Effector memory CD8-positive, alpha-beta T cell (primary cell): ENCODE measurements around the gene CARNS1.
"Not testable (repeated sequence)": the region's sequence is repeated elsewhere in the genome, so short reads cannot be mapped to it uniquely, and the experiment has no call there.

Experiments used
- ATAC-seq: fragments of 150-1000 bp; cut with Tn5 transposase; replicated peaks from 2 replicates; pipeline ENCODE4 v1.10.0; 2021; ENCODE audit warnings: mild to moderate bottlenecking, moderate library complexity
- DNase-seq, 3 experiments: peaks; one replicate each; pipeline ENCODE4 v3.0.0; 2021
- H3K27ac Mint-ChIP-seq, 2 donors: one replicate each; pipeline ENCODE4 v1.8.0; 2022; ENCODE audit warnings: mild to moderate bottlenecking in 2 of 2, mixed read lengths in 2 of 2, moderate library complexity in 2 of 2
- H3K27me3 Mint-ChIP-seq, 2 donors: one replicate each; pipeline ENCODE4 v1.8.0; 2022; ENCODE audit warnings: mixed read lengths in 2 of 2
- H3K36me3 Mint-ChIP-seq: one replicate; pipeline ENCODE4 v1.8.0; 2022; ENCODE audit warnings: mild to moderate bottlenecking, moderate library complexity, mixed read lengths; ENCODE audit not compliant: insufficient read depth
- H3K4me1 Mint-ChIP-seq, 2 donors: one replicate each; pipeline ENCODE4 v1.8.0; 2022; ENCODE audit warnings: low read depth in 2 of 2, mixed read lengths in 2 of 2
- H3K4me3 Mint-ChIP-seq, 2 donors: one replicate each; pipeline ENCODE4 v1.8.0; 2022; ENCODE audit warnings: mild to moderate bottlenecking in 2 of 2, mixed read lengths in 2 of 2, moderate library complexity in 2 of 2
- H3K9me3 Mint-ChIP-seq, 2 donors: one replicate each; pipeline ENCODE4 v1.8.0; 2022; ENCODE audit warnings: mixed read lengths in 2 of 2

The CARNS1 gene

GRCh38 chr11:67464411-67465188, 49.1 kb downstream of the CARNS1 start:
- Mint-ChIP-seq H3K9me3 (no peaks in the 10 kb centered on the region), H3K36me3 (peaks cover 18% of the 10 kb centered on the region), H3K27ac (peak overlapping the region; percentile 92 to 94), H3K4me1 (peaks cover 35 to 37% of the 10 kb centered on the region in 2 donors), H3K27me3 (no peaks in the 10 kb centered on the region), H3K4me3 (peak overlapping the region; percentile 86 to 88)
- peak; percentile 86 to 89 (median 89) for DNase-seq
- ATAC-seq = peak; percentile 84

- DNase-seq (no peak), ATAC-seq (no peak)
- peaks cover 31 to 37% of the 10 kb centered on the region in 2 donors for H3K4me1 Mint-ChIP-seq
- peak overlapping the region; percentile 92 to 94 for H3K27ac Mint-ChIP-seq
- no peaks in the 10 kb centered on the region for H3K27me3 Mint-ChIP-seq
- H3K4me3 Mint-ChIP-seq = peak overlapping the region; percentile 86 to 88
- peaks cover 18% of the 10 kb centered on the region for H3K36me3 Mint-ChIP-seq
- no peaks in the 10 kb centered on the region for H3K9me3 Mint-ChIP-seq
These were observed 49.7 kb downstream of the CARNS1 start for GRCh38 chr11:67465189-67465510.

GRCh38 chr11:67465530-67465929, 50.1 kb downstream of the CARNS1 start:
- peak overlapping the region; percentile 86 to 88 for H3K4me3 Mint-ChIP-seq
- H3K27ac Mint-ChIP-seq = peak overlapping the region; percentile 92 to 94
- not testable (repeated sequence) for H3K9me3 Mint-ChIP-seq, DNase-seq, ATAC-seq, H3K27me3 Mint-ChIP-seq
- peaks cover 31 to 37% of the 10 kb centered on the region in 2 donors for H3K4me1 Mint-ChIP-seq
- peaks cover 18% of the 10 kb centered on the region for H3K36me3 Mint-ChIP-seq

- no peak overlapping the region for H3K27ac Mint-ChIP-seq
- no peak for DNase-seq
- H3K9me3 Mint-ChIP-seq = no peaks in the 10 kb centered on the region
- peaks cover 31 to 37% of the 10 kb centered on the region in 2 donors for H3K4me1 Mint-ChIP-seq
- peaks cover 18% of the 10 kb centered on the region for H3K36me3 Mint-ChIP-seq
- no peak overlapping the region for H3K4me3 Mint-ChIP-seq
- ATAC-seq = no peak
- no peaks in the 10 kb centered on the region for H3K27me3 Mint-ChIP-seq
These were observed 50.9 kb downstream of the CARNS1 start for GRCh38 chr11:67466367-67466766.

- Mint-ChIP-seq H3K9me3 (no peaks in the 10 kb centered on the region), H3K36me3 (peaks cover 18% of the 10 kb centered on the region), H3K27me3 (no peaks in the 10 kb centered on the region), H3K4me3 (peak overlapping the region; percentile 89 to 90), H3K4me1 (peaks cover 31 to 37% of the 10 kb centered on the region in 2 donors), H3K27ac (peak overlapping the region; percentile 79 to 87)
- ATAC-seq (no peak), DNase-seq (no peak)
These were observed 51.7 kb downstream of the CARNS1 start for GRCh38 chr11:67466962-67467771.

GRCh38 chr11:67468056-67468455, 52.6 kb downstream of the CARNS1 start:
- no peak for ATAC-seq
- peak overlapping the region; percentile 89 to 90 for H3K4me3 Mint-ChIP-seq
- peaks cover 31 to 37% of the 10 kb centered on the region in 2 donors for H3K4me1 Mint-ChIP-seq
- DNase-seq = no peak
- H3K36me3 Mint-ChIP-seq = peaks cover 18% of the 10 kb centered on the region
- no peaks in the 10 kb centered on the region for H3K9me3 Mint-ChIP-seq
- peak overlapping the region; percentile 87 to 88 for H3K27ac Mint-ChIP-seq
- no peaks in the 10 kb centered on the region for H3K27me3 Mint-ChIP-seq

GRCh38 chr11:67468456-67468758, 52.9 kb downstream of the CARNS1 start:
- DNase-seq = no peak
- Mint-ChIP-seq H3K4me3 (peak overlapping the region; percentile 89 to 90), H3K36me3 (peaks cover 18% of the 10 kb centered on the region), H3K4me1 (peaks cover 31 to 37% of the 10 kb centered on the region in 2 donors), H3K27ac (peak overlapping the region; percentile 87 to 88), H3K9me3 (no peaks in the 10 kb centered on the region), H3K27me3 (no peaks in the 10 kb centered on the region)
- ATAC-seq = no peak

GRCh38 chr11:67468759-67469507, 53.5 kb downstream of the CARNS1 start, which contains the start of gene TMEM134:
TSS of gene TMEM134 (minus strand) at chr11:67469251. CDS start at chr11:67469192, 59 bp downstream.
- DNase-seq = peak; percentile 83 to 86 (median 86)
- peaks cover 17% of the 10 kb centered on the region for H3K36me3 Mint-ChIP-seq
- peak; percentile 76 for ATAC-seq
- H3K27me3 Mint-ChIP-seq = no peaks in the 10 kb centered on the region
- H3K4me3 Mint-ChIP-seq = peak within 1 kb of the TSS; percentile 89 to 90
- H3K9me3 Mint-ChIP-seq = no peaks in the 10 kb centered on the region
- peaks cover 31 to 37% of the 10 kb centered on the region in 2 donors for H3K4me1 Mint-ChIP-seq
- peak within 1 kb of the TSS; percentile 87 to 88 for H3K27ac Mint-ChIP-seq

GRCh38 chr11:67469508-67469811, 54.0 kb downstream of the CARNS1 start:
- H3K4me1 Mint-ChIP-seq = peaks cover 27 to 33% of the 10 kb centered on the region in 2 donors
- peak overlapping the region; percentile 44 to 82 for H3K27ac Mint-ChIP-seq
- DNase-seq = no peak
- ATAC-seq = no peak
- peaks cover 12% of the 10 kb centered on the region for H3K36me3 Mint-ChIP-seq
- no peaks in the 10 kb centered on the region for H3K9me3 Mint-ChIP-seq
- peak overlapping the region; percentile 89 to 90 for H3K4me3 Mint-ChIP-seq
- no peaks in the 10 kb centered on the region for H3K27me3 Mint-ChIP-seq

- no peak for ATAC-seq
- H3K4me1 Mint-ChIP-seq = peaks cover 19 to 26% of the 10 kb centered on the region in 2 donors
- no peak for DNase-seq
- H3K27ac Mint-ChIP-seq = peak overlapping the region in 1 of 2 donors; percentile 82
- H3K27me3 Mint-ChIP-seq = no peaks in the 10 kb centered on the region
- H3K9me3 Mint-ChIP-seq = no peaks in the 10 kb centered on the region
- H3K36me3 Mint-ChIP-seq = peaks cover 6% of the 10 kb centered on the region
- peak overlapping the region; percentile 89 to 90 for H3K4me3 Mint-ChIP-seq
These were observed 55.0 kb downstream of the CARNS1 start for GRCh38 chr11:67470337-67471002.

- Mint-ChIP-seq H3K9me3 (no peaks in the 10 kb centered on the region), H3K4me3 (no peak overlapping the region), H3K27me3 (no peaks in the 10 kb centered on the region), H3K27ac (no peak overlapping the region), H3K36me3 (peaks cover under 1% of the 10 kb centered on the region), H3K4me1 (peaks cover 5 to 10% of the 10 kb centered on the region in 2 donors)
- ATAC-seq = no peak
- DNase-seq = no peak
These were observed 57.4 kb downstream of the CARNS1 start for GRCh38 chr11:67472882-67473281.
